Measurements from ENCODE around the gene RAD23B. TPM values are rescaled to one million over a fixed set of nuclear protein-coding genes. Genes with fewer than 3 reads are reported as not detected.

RAD23B gene
- total RNA-seq, 1 experiment from 2014 or later: 222 TPM

- Mint-ChIP-seq H3K36me3 (ENCODE audit: insufficient read depth, unreplicated experiment) (peaks cover 19% of the 10 kb centered on the region), H3K9me3 (ENCODE audit: unreplicated experiment) (no peaks in the 10 kb centered on the region), H3K27ac (ENCODE audit: low read depth, unreplicated experiment) (no peak overlapping the region), H3K4me3 (ENCODE audit: unreplicated experiment) (no peak overlapping the region), H3K27me3 (ENCODE audit: insufficient read depth, unreplicated experiment) (no peaks in the 10 kb centered on the region), H3K4me1 (ENCODE audit: insufficient read depth, unreplicated experiment) (peaks cover 18% of the 10 kb centered on the region)
- POLR2A ChIA-PET: interaction anchor here (0.6 to 1.6 kb wide), 4 partner anchors 12 to 16 kb away, joined by 3 to 6 read pairs (median 3); no protein-coding TSS in a partner anchor
- DNase-seq (ENCODE audit: unreplicated experiment): no peak
- no TSS peak for BruUV-seq (replicated peaks)
- TF ChIP-seq CTCF (IDR thresholded peaks at IDR 0.05; ENCODE audit: unreplicated experiment): peak; percentile 23
- intact Hi-C loops (cut with micrococcal nuclease): loop anchor here (1.0 to 10.0 kb wide), 2 partner anchors 60 to 435 kb away; partner anchors contain the start of gene ZNF462
- CTCF ChIA-PET: interaction anchor here (0.7 to 1.6 kb wide), 2 partner anchors 10 to 259 kb away, joined by 3 to 6 read pairs; no protein-coding TSS in a partner anchor
Observed at GRCh38 chr9:107299437-107299836, 16.4 kb downstream of the RAD23B start.

- Mint-ChIP-seq H3K9me3 (ENCODE audit: unreplicated experiment) (no peaks in the 10 kb centered on the region), H3K27ac (ENCODE audit: low read depth, unreplicated experiment) (no peak overlapping the region), H3K27me3 (ENCODE audit: insufficient read depth, unreplicated experiment) (no peaks in the 10 kb centered on the region), H3K36me3 (ENCODE audit: insufficient read depth, unreplicated experiment) (peaks cover 67% of the 10 kb centered on the region), H3K4me1 (ENCODE audit: insufficient read depth, unreplicated experiment) (no peaks in the 10 kb centered on the region), H3K4me3 (ENCODE audit: unreplicated experiment) (no peak overlapping the region)
- no peak for TF ChIP-seq CTCF (IDR thresholded peaks at IDR 0.05; ENCODE audit: unreplicated experiment)
- no TSS peak for BruUV-seq (replicated peaks)
- ChIA-PET CTCF (interaction anchor here (0.7 to 1.1 kb wide), 2 partner anchors 15 to 35 kb away, joined by 3 to 4 read pairs; no protein-coding TSS in a partner anchor), POLR2A (interaction anchor here (0.9 to 1.9 kb wide), 4 partner anchors 11 to 43 kb away, joined by 3 to 5 read pairs (median 4); no protein-coding TSS in a partner anchor)
- intact Hi-C loops (cut with micrococcal nuclease): no loop called here
- DNase-seq (ENCODE audit: unreplicated experiment): no peak
Observed at GRCh38 chr9:107306308-107306707, 23.2 kb downstream of the RAD23B start.

GRCh38 chr9:107307331-107307730, 24.3 kb downstream of the RAD23B start:
- no peak overlapping the region for H3K27ac Mint-ChIP-seq (ENCODE audit: low read depth, unreplicated experiment)
- intact Hi-C loops (cut with micrococcal nuclease): no loop called here
- no peak overlapping the region for H3K4me3 Mint-ChIP-seq (ENCODE audit: unreplicated experiment)
- no peaks in the 10 kb centered on the region for H3K4me1 Mint-ChIP-seq (ENCODE audit: insufficient read depth, unreplicated experiment)
- ChIA-PET POLR2A (interaction anchor here (0.9 kb wide), 1 partner anchor 22 kb away, joined by 3 read pairs; no protein-coding TSS in a partner anchor), CTCF (interaction anchor here (0.7 to 1.0 kb wide), 4 partner anchors 68 to 1459 kb away, joined by 3 read pairs; no protein-coding TSS in a partner anchor)
- TF ChIP-seq CTCF (IDR thresholded peaks at IDR 0.05; ENCODE audit: unreplicated experiment): no peak
- H3K27me3 Mint-ChIP-seq (ENCODE audit: insufficient read depth, unreplicated experiment): no peaks in the 10 kb centered on the region
- BruUV-seq (replicated peaks): no TSS peak
- H3K9me3 Mint-ChIP-seq (ENCODE audit: unreplicated experiment): no peaks in the 10 kb centered on the region
- H3K36me3 Mint-ChIP-seq (ENCODE audit: insufficient read depth, unreplicated experiment): peaks cover 68% of the 10 kb centered on the region
- no peak for DNase-seq (ENCODE audit: unreplicated experiment)

- H3K4me3 Mint-ChIP-seq (ENCODE audit: unreplicated experiment): no peak overlapping the region
- BruUV-seq (replicated peaks): no TSS peak
- H3K27me3 Mint-ChIP-seq (ENCODE audit: insufficient read depth, unreplicated experiment): no peaks in the 10 kb centered on the region
- peaks cover 77% of the 10 kb centered on the region for H3K36me3 Mint-ChIP-seq (ENCODE audit: insufficient read depth, unreplicated experiment)
- intact Hi-C loops (cut with micrococcal nuclease): no loop called here
- H3K4me1 Mint-ChIP-seq (ENCODE audit: insufficient read depth, unreplicated experiment): no peaks in the 10 kb centered on the region
- ChIA-PET CTCF (interaction anchor here (0.5 kb wide), 1 partner anchor 54 kb away, joined by 3 read pairs; no protein-coding TSS in a partner anchor), POLR2A (no interaction called here)
- no peak for DNase-seq (ENCODE audit: unreplicated experiment)
- no peak overlapping the region for H3K27ac Mint-ChIP-seq (ENCODE audit: low read depth, unreplicated experiment)
- no peak for TF ChIP-seq CTCF (IDR thresholded peaks at IDR 0.05; ENCODE audit: unreplicated experiment)
- no peaks in the 10 kb centered on the region for H3K9me3 Mint-ChIP-seq (ENCODE audit: unreplicated experiment)
Observed at GRCh38 chr9:107308461-107308860, 25.4 kb downstream of the RAD23B start.

Data from MCF 10A (cell line).